HG02943 (cell line): ENCODE measurements around the gene CACNA1D.

Source experiments
- ATAC-seq: cut with Tn5 transposase; IDR thresholded peaks from one replicate; pipeline ENCODE4 v1.9.1; 2021; ENCODE audit warnings: mild to moderate bottlenecking, low read depth, moderate library complexity; ENCODE audit not compliant: unreplicated experiment

The CACNA1D gene

DNA sequence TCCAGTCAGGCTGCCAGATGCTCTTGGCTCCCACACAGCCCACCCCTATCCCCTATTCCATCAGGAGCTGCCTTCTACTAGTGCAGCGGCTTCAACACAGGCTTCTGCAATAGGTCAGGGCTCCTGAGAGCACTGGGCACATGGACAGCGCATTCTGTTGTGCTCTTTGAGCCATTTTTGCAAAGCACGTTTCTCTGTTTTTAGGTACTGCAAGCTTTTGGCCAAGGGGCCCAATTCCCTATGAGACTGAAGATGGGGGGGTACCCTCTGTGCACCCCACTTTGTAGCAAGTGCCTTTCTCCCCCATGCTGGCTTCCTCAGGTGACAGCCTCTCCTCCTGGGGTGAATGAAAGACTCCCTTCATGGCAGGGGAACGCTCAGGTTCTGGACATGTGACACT, 320.7 kb downstream of the CACNA1D start:
- no peak for ATAC-seq

DNA sequence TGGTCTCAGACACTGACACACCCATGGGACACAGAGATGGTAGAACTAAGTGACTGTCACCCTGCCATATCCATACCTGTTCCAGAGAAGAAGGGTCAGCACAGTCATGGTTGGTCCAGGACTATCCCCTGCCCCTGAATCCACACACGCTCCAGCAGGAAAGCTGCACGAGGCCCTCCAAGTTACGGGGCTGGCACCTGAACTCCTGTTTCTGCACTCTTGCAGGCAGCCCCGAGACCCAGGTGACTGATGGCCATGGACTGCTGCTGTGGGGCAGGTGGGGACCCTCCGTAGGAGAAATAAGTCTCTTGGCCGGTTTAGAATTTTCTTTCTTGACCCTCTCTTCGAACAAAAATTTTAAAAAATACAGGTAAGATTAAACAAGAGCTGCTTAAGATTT, 321.2 kb downstream of the CACNA1D start:
- ATAC-seq: no peak

DNA sequence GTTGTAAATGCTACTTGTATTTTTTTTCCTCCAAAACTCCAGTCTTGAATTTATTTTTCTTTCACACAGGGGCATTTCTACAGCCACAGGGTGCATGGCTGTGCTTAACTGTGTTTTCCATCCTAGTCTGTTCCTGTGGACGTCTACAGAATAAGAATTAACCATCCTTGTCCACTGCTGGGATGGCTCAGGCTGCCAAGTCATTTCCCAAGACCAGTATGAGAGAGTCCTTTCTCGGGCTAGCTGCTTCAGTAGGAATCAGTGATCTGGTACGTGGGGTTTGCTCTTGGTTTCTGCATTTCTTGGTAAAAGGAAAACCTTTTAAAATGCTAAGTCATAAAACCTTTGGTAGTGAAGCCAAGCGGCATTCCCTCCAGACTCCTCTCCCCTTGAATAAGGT, 322.0 kb downstream of the CACNA1D start:
- ATAC-seq: no peak

DNA sequence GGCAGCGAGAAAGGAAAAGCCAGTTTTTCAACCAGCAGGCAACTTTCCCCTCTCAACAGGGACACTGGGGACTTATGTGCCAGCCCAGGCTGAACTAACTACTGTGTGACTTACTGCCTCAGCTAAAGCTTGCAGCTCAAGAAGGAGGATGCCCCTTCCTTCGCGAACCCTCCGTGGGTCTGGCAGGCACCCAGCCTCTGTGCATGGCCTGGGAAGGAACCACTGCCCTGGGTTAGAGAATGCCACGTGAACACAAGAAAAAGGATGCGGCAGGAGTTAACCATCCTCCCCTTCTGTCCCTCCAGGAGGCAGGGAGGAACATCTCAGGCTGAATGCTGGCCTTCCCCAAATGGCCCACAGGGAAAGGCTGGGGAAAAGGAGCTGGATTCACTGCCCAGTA, 322.8 kb downstream of the CACNA1D start:
- ATAC-seq: no peak

DNA sequence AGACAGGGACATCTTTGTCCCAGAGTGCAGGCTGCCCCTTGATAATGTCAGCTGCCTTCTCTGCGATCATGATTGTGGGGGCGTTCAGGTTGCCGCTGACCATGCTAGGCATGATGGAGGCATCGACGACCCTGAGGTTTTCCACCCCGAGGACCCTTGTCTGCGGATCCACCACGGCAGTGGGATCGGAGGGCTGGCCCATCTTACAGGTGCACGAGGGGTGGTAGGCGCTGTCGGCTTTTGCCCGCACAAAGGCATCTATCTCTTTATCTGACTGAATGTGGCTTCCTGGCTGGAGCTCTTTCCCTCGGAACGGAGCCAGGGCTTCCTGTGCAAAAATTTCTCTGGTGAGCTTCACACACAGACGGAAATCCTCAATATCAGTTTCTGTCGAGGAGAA, 323.4 kb downstream of the CACNA1D start:
- ATAC-seq: no peak

DNA sequence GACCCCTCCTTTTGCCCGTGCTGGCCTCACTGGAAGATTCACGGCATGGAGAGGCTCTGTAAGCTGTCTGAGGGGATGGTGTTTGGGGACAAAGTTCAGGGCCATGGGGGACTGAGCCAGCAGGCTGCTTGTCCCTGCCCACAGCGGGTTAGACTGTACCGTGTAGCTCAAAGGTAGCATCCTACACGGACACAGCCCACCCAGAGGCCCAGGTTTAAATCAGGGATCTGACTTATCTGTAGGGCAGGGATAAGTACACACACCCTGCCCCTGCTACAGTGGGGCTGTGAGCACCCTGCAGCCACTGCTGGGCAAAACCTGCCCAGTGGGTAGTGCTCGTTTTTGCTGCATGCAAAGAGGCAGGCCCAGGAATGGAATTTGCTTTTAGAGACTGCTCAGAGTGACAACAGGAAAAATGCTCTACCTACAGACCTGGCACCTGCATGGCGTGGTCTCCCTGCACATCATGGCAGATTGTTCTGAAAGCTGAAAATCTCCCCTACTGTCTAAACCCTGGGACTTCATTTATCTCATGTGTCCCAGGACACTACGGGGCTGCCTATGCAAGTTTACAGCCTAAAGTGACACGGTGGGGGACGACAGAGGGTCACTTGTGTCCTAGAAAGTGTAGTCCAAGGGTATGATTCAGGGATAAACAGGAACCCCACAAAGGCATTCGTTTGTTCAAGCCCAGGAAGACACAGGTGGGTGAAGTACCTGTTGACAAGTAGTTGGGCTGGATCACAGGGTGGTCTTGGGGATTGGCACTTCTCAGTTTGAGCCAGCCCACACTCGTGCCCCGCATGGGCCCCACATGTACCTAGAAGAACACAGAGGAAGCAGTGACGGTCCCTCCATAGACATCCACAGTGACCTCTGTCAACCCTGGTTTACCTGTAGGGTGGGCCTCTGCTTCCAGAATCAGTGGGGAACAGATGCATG, 324.1 kb downstream of the CACNA1D start:
- ATAC-seq: no peak

DNA sequence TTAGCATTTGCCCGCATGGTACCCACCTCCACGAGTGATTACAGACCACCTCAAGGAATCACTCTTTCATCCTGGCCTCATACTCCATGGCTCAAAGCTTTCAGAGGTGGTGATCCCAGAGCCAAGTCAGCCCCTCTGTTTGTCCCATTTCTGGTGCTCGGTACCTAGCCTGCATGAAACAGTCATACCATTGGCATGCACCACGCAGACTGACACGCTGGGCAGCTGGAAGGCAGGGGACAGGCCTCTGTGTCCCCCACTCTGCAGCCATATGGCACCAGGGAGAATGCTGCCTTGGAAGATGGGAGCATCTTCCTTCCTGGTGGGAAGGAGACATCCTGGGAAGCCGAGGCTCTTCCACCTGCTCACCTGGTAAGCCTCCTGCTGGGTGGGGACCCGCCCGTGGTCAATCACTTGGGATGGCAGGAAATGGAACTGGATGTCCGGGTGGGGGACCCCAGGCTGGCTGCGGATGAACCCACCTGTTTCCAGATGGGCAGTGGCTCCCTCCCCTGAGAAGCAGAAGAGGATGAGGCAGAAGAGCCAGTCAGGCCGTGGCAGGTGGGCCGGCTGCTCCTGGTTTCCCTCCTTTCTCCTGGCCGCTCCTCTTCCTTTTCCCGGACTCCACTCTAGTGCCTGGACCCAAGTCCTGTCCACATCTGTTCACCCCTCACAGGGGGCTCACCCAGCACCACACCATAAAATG, 324.9 kb downstream of the CACNA1D start:
- ATAC-seq: no peak

DNA sequence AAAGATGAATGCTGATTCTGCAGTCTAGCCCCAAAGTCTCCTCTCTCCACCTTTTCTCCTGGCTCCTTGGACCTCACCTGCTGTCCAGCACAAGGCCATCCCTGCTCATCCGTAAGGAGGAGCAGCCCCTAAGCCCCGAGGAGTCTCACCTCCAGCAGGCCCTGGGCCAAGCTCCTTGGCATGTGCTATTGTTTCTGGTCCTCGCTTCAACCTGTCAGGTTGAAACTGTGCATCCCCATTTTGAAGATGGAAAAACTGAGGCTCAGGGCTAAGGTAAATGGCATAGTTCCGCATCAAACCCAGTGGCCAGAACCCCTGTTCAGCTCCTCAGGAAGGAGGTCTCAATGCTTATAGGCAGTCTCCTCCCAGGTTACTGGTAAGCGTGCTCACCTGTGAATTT, 325.7 kb downstream of the CACNA1D start:
- ATAC-seq: no peak

DNA sequence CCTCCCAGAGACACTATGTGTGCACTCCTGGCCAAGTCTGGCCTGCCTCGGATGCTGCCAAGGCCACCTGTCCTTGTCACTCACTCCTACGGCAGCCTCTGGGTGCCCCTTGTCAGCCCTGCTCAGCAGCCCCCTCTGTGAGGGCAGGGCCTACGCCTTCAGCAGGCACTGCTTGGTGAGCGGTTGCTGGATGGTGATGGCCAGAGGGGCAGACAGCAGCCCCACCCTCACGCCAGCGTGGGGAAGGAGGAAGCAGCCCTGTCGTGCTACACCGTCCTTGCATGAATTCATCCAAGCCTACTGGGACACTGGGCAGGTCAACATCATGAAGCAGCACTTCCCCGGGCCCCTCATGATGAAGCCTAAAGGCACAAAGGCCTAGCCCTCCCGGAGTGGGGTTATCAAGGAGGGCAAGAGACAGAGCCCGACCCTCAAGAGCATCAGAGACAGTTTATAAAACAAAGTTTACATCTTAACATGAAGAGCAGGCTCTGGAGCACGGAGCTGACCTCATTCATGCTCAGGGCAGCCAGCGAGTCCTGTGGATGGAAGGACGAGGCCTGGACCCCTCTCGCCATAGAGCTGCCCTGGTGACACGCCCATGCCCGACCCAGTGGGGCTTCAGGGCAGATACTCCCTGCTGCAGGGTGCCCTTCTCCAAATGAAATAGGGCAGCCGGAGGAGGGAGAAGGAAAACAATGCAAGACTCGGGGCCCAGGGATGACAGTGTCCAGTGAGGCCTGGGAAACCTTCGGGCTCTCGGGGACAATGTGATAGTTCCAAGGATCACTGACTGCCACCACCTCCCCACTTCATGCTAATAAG, 326.6 kb downstream of the CACNA1D start:
- no peak for ATAC-seq

DNA sequence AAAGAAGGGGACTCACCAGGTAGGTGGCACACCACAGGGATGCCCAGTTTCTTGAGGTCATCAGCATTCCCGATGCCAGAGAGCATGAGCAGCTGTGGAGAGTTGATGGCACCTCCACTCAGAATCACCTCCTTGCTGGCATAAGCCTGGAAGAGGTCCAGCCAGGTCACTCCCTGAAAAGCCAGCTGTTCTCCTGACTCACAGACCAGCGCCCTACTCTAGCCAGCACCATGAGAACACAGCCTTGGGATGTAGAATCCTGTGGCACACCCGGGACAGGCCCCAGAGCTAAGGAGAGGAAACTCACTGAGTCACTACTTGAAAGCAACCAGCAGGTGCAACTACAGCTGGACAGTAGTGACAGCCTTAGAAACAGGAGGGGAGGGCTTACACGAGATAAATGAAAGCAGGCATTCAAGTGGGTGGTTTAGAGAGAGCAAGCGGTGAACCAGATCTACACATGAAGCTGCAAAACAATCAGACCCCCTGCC, 327.3 kb downstream of the CACNA1D start:
- ATAC-seq: no peak

DNA sequence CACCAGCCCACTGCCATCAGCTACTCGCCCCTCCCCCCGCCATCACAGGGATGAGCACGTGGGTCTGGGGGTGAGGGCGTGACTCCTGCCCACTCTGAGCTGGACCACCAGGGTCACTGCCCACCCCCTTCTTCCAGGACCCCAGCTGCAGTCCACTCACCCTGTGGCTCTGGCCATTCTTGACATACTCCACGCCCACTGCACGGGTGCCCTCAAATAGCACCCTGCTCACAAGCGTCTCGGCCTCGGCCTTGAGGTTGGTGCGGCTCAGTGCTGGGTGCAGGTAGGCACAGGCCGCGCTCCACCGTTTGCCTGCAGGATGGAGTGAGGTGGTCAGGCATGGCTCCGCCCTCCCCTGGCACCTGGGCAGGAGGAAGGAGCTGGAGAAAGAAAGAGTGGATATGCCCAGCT, 327.9 kb downstream of the CACNA1D start:
- no peak for ATAC-seq

DNA sequence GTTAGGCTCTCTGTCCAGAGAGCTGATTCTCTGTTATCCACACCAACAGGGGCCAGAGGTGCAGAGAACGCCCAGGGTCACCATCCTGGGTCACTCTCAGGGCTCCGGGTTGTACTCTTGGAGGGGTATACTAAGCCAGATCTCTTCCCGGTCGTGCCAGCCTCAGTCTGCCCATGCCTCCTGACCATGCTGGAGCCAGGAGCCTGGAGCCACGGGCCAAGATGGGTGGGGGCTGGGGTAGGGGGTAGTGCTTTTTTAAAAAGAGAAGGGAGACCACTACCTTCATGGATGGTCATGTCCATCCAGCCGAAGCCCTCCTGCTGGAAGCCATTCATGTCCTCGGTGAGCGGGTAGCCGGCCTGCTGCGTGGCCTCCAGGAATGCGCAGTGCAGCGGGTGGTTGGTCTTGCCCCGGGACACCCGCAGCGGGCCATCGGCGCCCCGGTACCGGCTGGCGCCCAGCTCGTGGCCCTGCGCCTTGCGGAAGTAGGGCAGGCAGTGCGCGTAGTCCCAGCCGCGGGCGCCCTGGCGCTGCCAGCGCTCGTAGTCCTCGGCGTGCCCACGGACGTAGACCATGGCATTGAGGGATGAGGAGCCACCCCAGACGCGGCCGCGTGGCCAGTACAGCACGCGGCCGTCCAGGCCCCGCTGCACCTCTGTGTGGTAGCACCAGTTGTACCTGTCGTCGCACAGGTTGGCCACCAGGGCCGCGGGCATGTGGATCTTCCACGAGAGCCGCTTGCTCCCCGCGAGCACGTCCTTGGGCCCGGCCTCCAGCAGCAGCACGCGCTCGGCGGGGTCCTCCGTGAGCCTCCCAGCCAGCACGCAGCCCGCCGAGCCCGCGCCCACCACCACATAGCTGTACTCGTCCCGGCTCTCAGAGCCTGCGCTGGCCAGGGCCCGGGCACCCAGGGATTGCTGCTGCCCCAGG, 328.9 kb downstream of the CACNA1D start:
- ATAC-seq: no peak

DNA sequence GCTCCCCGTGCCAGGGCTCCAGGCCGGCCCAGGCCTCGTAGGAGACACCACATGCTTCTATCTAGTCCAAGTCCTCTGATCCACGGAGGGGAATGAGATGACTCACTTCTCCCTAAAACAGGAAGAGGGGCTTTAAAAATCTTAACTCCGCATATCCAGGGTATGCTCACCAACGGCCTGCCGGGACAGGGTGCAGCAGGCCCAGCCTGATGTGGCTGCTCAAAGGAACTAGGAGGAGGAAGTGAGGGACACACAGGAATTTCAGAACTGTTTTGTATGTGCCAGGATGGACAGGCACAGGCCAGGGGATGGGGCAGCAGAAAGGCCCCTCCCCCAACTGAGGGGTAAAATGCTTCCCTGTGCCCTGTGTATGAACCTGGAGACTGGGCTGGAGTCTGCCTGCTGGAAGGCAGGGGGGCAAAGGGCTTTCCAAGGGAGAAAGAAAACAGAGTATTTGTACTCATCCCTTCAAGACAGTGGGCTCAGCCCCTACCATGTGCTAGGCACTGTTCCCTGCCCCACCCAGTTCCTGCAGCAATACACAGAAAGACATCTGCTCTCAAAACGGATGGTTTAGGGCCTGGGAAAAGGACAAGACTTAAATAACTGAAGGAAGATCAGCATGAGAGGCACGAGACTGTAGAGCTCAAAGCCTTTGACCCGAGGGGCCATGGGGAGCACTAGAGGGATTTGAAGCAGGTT, 329.7 kb downstream of the CACNA1D start:
- ATAC-seq: no peak

DNA sequence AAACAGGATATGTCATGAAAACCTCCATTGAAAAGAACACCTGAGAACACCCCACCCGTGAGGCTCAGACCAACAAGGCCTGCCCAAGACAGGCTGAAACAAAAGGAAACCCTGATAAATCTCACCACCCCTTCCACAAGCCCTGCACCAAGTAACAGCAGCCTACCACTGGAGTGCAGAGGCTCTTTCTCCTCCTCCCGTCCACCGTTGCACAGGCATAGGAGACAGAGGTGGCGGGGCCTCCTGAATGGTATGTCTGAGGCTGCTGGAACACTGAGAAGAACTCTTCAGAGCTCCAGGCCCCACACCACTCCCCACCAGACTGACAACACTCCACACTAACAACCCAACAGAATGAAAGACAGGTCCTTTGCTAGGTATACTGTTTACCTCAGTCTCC, 330.4 kb downstream of the CACNA1D start:
- no peak for ATAC-seq

DNA sequence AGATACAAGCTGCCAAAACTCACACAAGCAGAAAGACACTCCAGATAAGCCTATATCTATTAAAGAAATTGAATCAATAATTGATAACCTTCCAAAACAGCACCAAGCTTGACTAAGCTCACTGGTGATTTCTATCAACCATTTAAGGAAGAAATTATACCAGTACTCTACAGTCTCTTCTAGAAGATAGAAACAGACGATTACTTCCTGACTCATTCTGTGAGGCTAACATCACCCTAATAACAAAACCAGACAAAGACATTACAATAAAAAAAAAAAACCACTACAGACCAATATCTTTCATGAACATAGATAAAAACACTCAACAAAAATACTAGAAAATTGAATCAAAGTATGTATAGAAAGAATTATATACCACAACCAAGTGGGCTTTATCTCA, 331.6 kb downstream of the CACNA1D start:
- no peak for ATAC-seq

DNA sequence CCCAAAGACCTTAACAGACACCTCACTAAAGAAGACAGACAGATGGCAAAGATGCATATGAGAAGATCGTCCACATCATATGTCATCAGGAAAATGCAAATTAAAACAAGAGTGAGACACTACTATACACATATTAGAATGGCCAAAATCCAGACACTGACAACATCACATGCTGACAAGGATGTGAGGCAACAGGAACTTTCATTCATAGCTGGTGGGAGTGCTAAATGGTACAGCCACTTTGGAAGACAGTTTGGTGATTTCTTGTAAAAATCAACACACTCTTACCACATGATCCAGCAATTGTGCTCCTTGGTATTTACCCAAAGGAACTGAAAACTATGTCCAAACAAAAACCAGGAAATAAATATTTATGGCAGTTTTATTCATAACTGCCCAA, 334.2 kb downstream of the CACNA1D start:
- ATAC-seq: no peak

DNA sequence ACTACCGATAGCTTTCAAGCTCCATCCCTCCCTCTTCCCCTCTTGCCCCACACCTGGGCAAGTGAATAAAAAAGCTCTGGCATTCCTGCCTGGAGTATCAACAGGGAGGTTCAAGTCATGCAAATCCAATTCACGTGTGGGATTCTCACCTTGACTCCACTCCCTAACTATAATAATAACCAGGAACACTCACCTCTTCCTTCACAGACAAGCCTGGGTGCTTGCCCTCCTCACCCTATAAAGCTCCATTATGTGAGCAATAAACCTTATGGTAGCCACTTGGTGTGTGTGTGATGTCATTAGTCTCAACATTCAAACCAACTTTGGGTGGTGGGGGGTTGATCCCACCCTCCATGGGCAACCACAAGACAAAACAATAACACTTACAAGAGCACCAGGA, 335.2 kb downstream of the CACNA1D start:
- ATAC-seq: no peak

DNA sequence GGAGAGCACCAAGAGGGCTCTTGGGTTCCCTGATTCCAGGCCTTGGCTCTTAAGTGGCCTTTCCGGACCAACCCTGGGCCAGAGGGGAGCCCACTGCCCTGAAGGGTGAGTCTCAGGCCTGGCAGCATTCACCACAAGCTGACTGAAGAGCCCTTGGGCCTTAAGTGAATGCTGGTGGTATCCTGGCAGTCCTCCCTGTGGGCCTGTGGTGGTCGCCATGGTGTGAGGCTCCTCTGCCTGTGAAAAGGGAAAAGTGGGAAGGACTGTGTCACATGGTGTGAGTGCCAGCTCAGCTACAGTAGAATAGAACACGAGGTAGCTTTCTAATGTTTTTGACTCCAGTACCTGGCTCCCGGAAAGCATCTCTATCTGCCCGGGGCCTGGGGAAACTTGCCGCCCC, 336.5 kb downstream of the CACNA1D start:
- ATAC-seq: no peak

DNA sequence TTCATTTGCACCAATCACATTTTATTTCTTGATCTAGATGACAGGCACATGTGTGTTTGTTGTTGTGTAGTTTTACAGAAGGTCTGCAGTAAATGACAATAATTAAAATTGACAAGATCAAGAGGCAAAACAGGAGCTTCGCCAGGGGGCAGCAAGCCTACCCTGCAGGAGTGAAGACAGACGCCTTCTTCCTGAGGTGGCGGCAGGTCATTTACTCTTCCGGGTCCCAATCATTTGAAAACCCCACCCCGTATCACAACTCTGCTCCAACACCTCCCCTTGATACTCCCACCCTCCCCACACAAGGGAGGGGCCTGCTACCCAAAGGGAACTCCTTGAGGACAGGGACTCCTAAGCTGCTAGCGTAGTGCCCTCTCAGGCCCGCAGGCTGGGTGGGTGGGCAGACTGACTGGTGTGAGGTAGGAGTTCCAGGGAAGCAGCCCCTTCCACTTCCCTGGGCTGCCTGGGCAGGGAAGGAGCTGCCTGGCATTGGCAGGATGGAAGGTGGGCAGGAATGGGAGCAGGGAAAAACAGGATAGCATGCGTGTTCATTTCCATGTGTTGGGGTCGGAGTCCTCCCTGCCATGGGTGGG, 338.7 kb downstream of the CACNA1D start:
- no peak for ATAC-seq
